DND-41 (cell line): Measurements from ENCODE around the gene LSP1.

ENCODE experiments used
- ATAC-seq: fragments of 200-7000 bp; cut with Tn5 transposase; 3 replicates; pipeline ENCODE4 v1.9.1; 2021; ENCODE audit warnings: low read depth; ENCODE audit not compliant: insufficient read depth
- DNase-seq: peaks from one replicate; pipeline ENCODE4 v3.0.0-alpha.2; 2020
- H2AFZ ChIP-seq: 2 replicates; pipeline ENCODE4 v1.6.0; 2012; ENCODE audit warnings: low read depth, low read length
- H3K27ac ChIP-seq: 2 replicates; pipeline ENCODE4 v1.5.1; 2012; ENCODE audit warnings: low read length, inconsistent platforms
- H3K27me3 ChIP-seq: fragments of 200-600 bp; sonication (generic); 2 replicates; pipeline ENCODE4 v1.6.0; 2012; ENCODE audit warnings: low read length, mild to moderate bottlenecking, inconsistent platforms; ENCODE audit not compliant: insufficient read depth, poor library complexity
- H3K36me3 ChIP-seq: 2 replicates; pipeline ENCODE4 v1.5.1; 2012; ENCODE audit warnings: low read length, inconsistent platforms; ENCODE audit not compliant: insufficient read depth
- H3K4me1 ChIP-seq: 2 replicates; pipeline ENCODE4 v1.5.1; 2012; ENCODE audit warnings: mild to moderate bottlenecking, low read length; ENCODE audit not compliant: insufficient read depth
- H3K4me2 ChIP-seq: 2 replicates; pipeline ENCODE4 v1.6.0; 2012; ENCODE audit warnings: mild to moderate bottlenecking, moderate library complexity, low read length, inconsistent platforms; ENCODE audit not compliant: insufficient read depth
- H3K4me3 ChIP-seq, 2 experiments: fragments of 200-600 bp in 1 of 2; shearing (Covaris generic) in 1 of 2; 2 replicates each; pipeline ENCODE4 v1.5.1; 2012 to 2016; ENCODE audit warnings: inconsistent platforms in 2 of 2, low read length in 2 of 2, mild to moderate bottlenecking in 2 of 2, low read depth in 1 of 2, moderate library complexity in 1 of 2
- H3K79me2 ChIP-seq: 2 replicates; pipeline ENCODE4 v1.6.0; 2012; ENCODE audit warnings: low read length, inconsistent platforms; ENCODE audit not compliant: insufficient read depth
- H3K9ac ChIP-seq: 2 replicates; pipeline ENCODE4 v1.6.0; 2012; ENCODE audit warnings: low read depth, mild to moderate bottlenecking, inconsistent platforms, low read length, moderate library complexity
- H3K9me3 ChIP-seq: 2 replicates; pipeline ENCODE4 v1.5.1; 2012; ENCODE audit warnings: low read length, moderate library complexity, mild to moderate bottlenecking, inconsistent platforms; ENCODE audit not compliant: insufficient read depth, severe bottlenecking
- H4K20me1 ChIP-seq: 2 replicates; pipeline ENCODE4 v1.6.0; 2012; ENCODE audit warnings: low read length; ENCODE audit not compliant: insufficient read depth
- CTCF ChIP-seq: IDR thresholded peaks from 2 replicates; pipeline ENCODE4 v1.5.1; 2012; ENCODE audit warnings: borderline replicate concordance, low read length, moderate library complexity, mild to moderate bottlenecking; ENCODE audit not compliant: poor library complexity, severe bottlenecking; ENCODE audit errors: extremely low read depth
- EZH2 ChIP-seq: IDR thresholded peaks from 3 replicates; pipeline ENCODE4 v1.6.1; 2012; ENCODE audit warnings: borderline replicate concordance, low read depth, mild to moderate bottlenecking, moderate library complexity, low read length, inconsistent platforms; ENCODE audit not compliant: severe bottlenecking

The LSP1 gene

DNA sequence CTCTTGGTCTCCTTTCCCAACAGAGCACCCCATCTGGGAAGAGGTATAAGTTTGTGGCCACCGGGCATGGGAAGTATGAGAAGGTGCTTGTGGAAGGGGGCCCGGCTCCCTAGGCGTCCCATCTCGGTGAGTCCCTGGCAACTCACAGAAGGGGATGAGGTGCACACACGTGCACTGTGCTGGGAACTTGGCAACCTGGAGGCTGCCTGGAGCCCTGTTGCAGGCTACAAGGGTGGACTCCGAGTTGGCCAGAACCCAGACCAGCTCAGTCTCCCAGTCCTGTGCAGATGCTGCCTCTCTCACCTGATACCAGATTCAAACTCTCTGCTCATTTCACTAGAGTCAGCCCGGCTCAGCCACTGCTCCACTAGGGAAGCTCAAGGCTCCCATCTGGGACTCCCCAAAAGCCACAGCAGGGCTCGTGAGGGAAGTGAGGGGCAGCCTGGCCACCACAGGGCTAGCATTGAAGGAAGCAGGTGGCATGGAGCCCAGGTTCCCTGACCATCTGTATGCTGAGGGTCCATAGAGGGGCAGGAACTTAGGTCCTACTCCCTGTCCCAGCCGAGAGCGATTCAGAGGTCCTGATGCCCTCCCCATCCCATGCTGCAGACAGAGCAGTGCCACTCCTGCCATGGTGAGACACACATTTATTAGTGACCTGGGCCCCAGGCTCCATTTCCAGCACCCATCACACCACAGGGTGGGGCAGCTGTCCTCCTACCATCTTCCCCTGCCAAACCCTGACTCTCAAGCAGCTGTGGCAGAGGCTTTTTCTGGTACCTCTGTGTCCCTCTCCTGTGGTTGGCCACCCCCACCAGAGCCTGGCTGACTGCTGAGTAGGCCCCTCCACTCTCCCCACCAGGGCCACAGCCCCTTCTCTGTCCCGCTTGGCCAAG lies 34.8 kb downstream of the LSP1 start:
- peak overlapping the region; percentile 90 for H3K27ac ChIP-seq
- ATAC-seq: no peak
- H3K4me3 ChIP-seq: no peak overlapping the region
- H3K4me2 ChIP-seq: no peak overlapping the region
- H2AFZ ChIP-seq: no peak overlapping the region
- H3K4me1 ChIP-seq: peaks cover 41% of the 10 kb centered on the region
- no peaks in the 10 kb centered on the region; the same call in 1 of the 2 replicates for H3K36me3 ChIP-seq
- no peak overlapping the region for H3K9ac ChIP-seq
- TF ChIP-seq CTCF (no peak), EZH2 (no peak)
- no peaks in the 10 kb centered on the region for H3K27me3 ChIP-seq
- peaks cover 7% of the 10 kb centered on the region; the same call in 1 of the 2 replicates for H3K79me2 ChIP-seq
- peak; percentile 34 for DNase-seq
- no peaks in the 10 kb centered on the region for H4K20me1 ChIP-seq
- H3K9me3 ChIP-seq: no peaks in the 10 kb centered on the region

GRCh38 chr11:1888347-1888753 lies 35.5 kb downstream of the LSP1 start:
- no peaks in the 10 kb centered on the region; the same call in 1 of the 2 replicates for H3K36me3 ChIP-seq
- H3K27ac ChIP-seq: peak overlapping the region; percentile 90
- 0 out of 2 replicates have a peak overlapping the region, but pooled peaks have one; percentile 57 for H2AFZ ChIP-seq
- TF ChIP-seq CTCF (no peak), EZH2 (no peak)
- no peaks in the 10 kb centered on the region for H4K20me1 ChIP-seq
- peak overlapping the region; percentile 83 for H3K4me2 ChIP-seq
- H3K9me3 ChIP-seq: no peaks in the 10 kb centered on the region
- peak overlapping the region in 1 of 2 experiments; percentile 59; a peak in 1 of 4 replicates for H3K4me3 ChIP-seq
- H3K27me3 ChIP-seq: no peaks in the 10 kb centered on the region
- DNase-seq (peak; percentile 24), ATAC-seq (no peak)
- H3K4me1 ChIP-seq: peaks cover 41% of the 10 kb centered on the region
- H3K9ac ChIP-seq: peak overlapping the region; percentile 69
- peaks cover 7% of the 10 kb centered on the region; the same call in 1 of the 2 replicates for H3K79me2 ChIP-seq

- peak overlapping the region; percentile 69 for H3K9ac ChIP-seq
- DNase-seq (no peak), ATAC-seq (peak; percentile 18)
- peak overlapping the region in 1 of 2 experiments; percentile 59; a peak in 2 of 4 replicates for H3K4me3 ChIP-seq
- H3K9me3 ChIP-seq: no peaks in the 10 kb centered on the region
- peaks cover 41% of the 10 kb centered on the region for H3K4me1 ChIP-seq
- H3K27me3 ChIP-seq: no peaks in the 10 kb centered on the region
- peaks cover 7% of the 10 kb centered on the region; the same call in 1 of the 2 replicates for H3K79me2 ChIP-seq
- H3K27ac ChIP-seq: peak overlapping the region; percentile 90
- peak overlapping the region; percentile 83 for H3K4me2 ChIP-seq
- H2AFZ ChIP-seq: peak overlapping the region; percentile 57; the same call in 1 of the 2 replicates
- H3K36me3 ChIP-seq: no peaks in the 10 kb centered on the region; the same call in 1 of the 2 replicates
- H4K20me1 ChIP-seq: no peaks in the 10 kb centered on the region
- TF ChIP-seq CTCF: no peak
- no peak for TF ChIP-seq EZH2
Observed at GRCh38 chr11:1888811-1889210, 35.9 kb downstream of the LSP1 start.
